Stomach (tissue), 9 donors: Measurements from ENCODE around the gene C1orf159. TPM values are rescaled to one million over a fixed set of nuclear protein-coding genes. Genes with fewer than 3 reads are reported as not detected.

Experiments
- DNase-seq, 2 donors: peaks; one replicate each; pipeline versions ENCODE4 v3.0.0 to v3.0.0-alpha.2; 2013 to 2019
- H3K27ac ChIP-seq, 5 donors: fragments of 200-600 bp in 4 of 5; sonication (generic) in 4 of 5; one replicate each; pipeline ENCODE4 v1.5.1; 2013 to 2019; ENCODE audit warnings: mild to moderate bottlenecking in 1 of 5, moderate library complexity in 1 of 5
- H3K27me3 ChIP-seq, 3 donors: fragments of 200-600 bp; sonication (generic); one replicate each; pipeline ENCODE4 v1.5.1; 2017 to 2019; ENCODE audit warnings: mixed run types in 1 of 3
- H3K36me3 ChIP-seq, 4 donors: fragments of 200-600 bp; sonication (generic); 1 replicate in 3 of 4; 2 replicates in 1 of 4; pipeline ENCODE4 v1.5.1; 2016 to 2019
- H3K4me1 ChIP-seq, 4 donors: fragments of 200-600 bp; sonication (generic); one replicate each; pipeline ENCODE4 v1.5.1; 2016 to 2019
- H3K4me3 ChIP-seq, 4 donors: fragments of 200-600 bp; sonication (generic) in 3 of 4; one replicate each; pipeline ENCODE4 v1.5.1; 2016 to 2019; ENCODE audit warnings: mild to moderate bottlenecking in 1 of 4
- H3K9me3 ChIP-seq, 4 donors: fragments of 200-600 bp; sonication (generic); one replicate each; pipeline ENCODE4 v1.5.1; 2016 to 2019
- CTCF ChIP-seq, 7 experiments: fragments of 450-650 bp in 4 of 7; fragments of 200-600 bp in 3 of 7; sonication (generic) in 3 of 7; IDR thresholded peaks; one replicate each; pipeline ENCODE4 v1.5.1; 2016 to 2019; ENCODE audit warnings: antibody characterized with exemption in 7 of 7, control low read depth in 2 of 7, mild to moderate bottlenecking in 1 of 7
- EP300 ChIP-seq: sonication (generic); formaldehyde crosslinking; IDR thresholded peaks from one replicate; pipeline ENCODE4 v1.6.1; 2017; ENCODE audit warnings: antibody characterized with exemption
- POLR2A ChIP-seq, 4 donors: fragments of 450-650 bp; IDR thresholded peaks; one replicate each; pipeline ENCODE4 v1.6.1; 2016; ENCODE audit warnings: antibody characterized with exemption in 4 of 4, control low read depth in 2 of 4, mild to moderate bottlenecking in 1 of 4, moderate library complexity in 1 of 4
- POLR2AphosphoS5 ChIP-seq, 3 donors: sonication (generic); formaldehyde crosslinking; IDR thresholded peaks; one replicate each; pipeline ENCODE4 v1.6.1; 2016; ENCODE audit warnings: antibody characterized with exemption in 3 of 3
- WGBS, 5 donors: extraction: QIAGEN DNeasy Blood & Tissue Kit in 3 of 5; methylation state at CpG; one replicate each; pipeline versions ENCODE4 v1.1.5 to v1.1.7; 2013 to 2018; 5-methylcytosine and 5-hydroxymethylcytosine counted together
- intact Hi-C: fragments of 100-400 bp; cut with DNase I; formaldehyde crosslinking; loops from one replicate; pipeline ENCODE4 v1.15.1; 2023; ENCODE audit warnings: low total_unique reads
- polyA plus RNA-seq, 3 donors: library from polyadenylated mRNA; stranded (reverse); fragments of 200-250 nt; gene quantifications; one replicate each; pipeline ENCODE4 v1.2.3, GENCODE V29; 2013
- total RNA-seq, 5 donors: library from RNA; depleted of rRNA; stranded (reverse); fragments of >200 nt; gene quantifications; one replicate each; pipeline versions ENCODE4 v1.1.0 to v1.2.3, GENCODE V29; 2014 to 2016
- donor health status: healthy with polysubstance abuse.
- donor health status: Bipolar disorder and iron deficiency.
- donor health status: healthy.

Gene C1orf159
- total and polyA plus RNA-seq, 8 donors, result 10.2 to 67.0 (median 18.5) TPM

GRCh38 chr1:1073743-1074587 lies 41.9 kb downstream of the C1orf159 start, which contains the start of gene RNF223:
RNF223 (minus strand) TSS chr1:1074306; CDS start chr1:1072566, 1,740 bp downstream.
- peak within 1 kb of the TSS; percentile 17 to 33 (median 30) for H3K4me3 ChIP-seq
- peak; percentile 89 to 94 for DNase-seq
- peak within 1 kb of the TSS; percentile 79 to 94 (median 80) for H3K27ac ChIP-seq
- no peaks in the 10 kb centered on the region for H3K36me3 ChIP-seq
- H3K27me3 ChIP-seq, result peaks cover 0 to 79% (median 22%) of the 10 kb centered on the region in 3 donors
- 29 to 53% (median 36%) methylated on average over 16 to 35 of the region's 35 CpGs for whole genome bisulfite sequencing, 5 donors
- peak in 2 of 3 donors; percentile 88 to 94 for TF ChIP-seq POLR2AphosphoS5 (IDR thresholded peaks at IDR 0.05)
- peak in 1 of 4 donors; percentile 62 for TF ChIP-seq POLR2A (IDR thresholded peaks at IDR 0.05)
- TF ChIP-seq CTCF (IDR thresholded peaks at IDR 0.05), result no peak
- peaks cover 11 to 41% (median 25%) of the 10 kb centered on the region in 4 donors for H3K4me1 ChIP-seq
- H3K9me3 ChIP-seq, result no peaks in the 10 kb centered on the region
- intact Hi-C loops, result no loop called here

GRCh38 chr1:1072849-1073742 lies 42.8 kb downstream of the C1orf159 start:
- TF ChIP-seq POLR2A (IDR thresholded peaks at IDR 0.05) (no peak), CTCF (IDR thresholded peaks at IDR 0.05) (no peak), POLR2AphosphoS5 (IDR thresholded peaks at IDR 0.05) (no peak), EP300 (no peak)
- Histone ChIP-seq H3K9me3 (no peaks in the 10 kb centered on the region), H3K36me3 (no peaks in the 10 kb centered on the region), H3K27me3 (peaks cover 3 to 84% (median 30%) of the 10 kb centered on the region in 3 donors), H3K27ac (peak overlapping the region; percentile 79 to 94 (median 80)), H3K4me3 (peak overlapping the region; percentile 17 to 33 (median 30)), H3K4me1 (peaks cover 18 to 50% (median 34%) of the 10 kb centered on the region in 4 donors)
- 47 to 73% (median 60%) methylated on average over 14 to 28 of the region's 28 CpGs for WGBS, 5 donors
- DNase-seq, result peak in 1 of 2 donors; percentile 46
- intact Hi-C loops, result no loop called here

- DNase-seq, result no peak
- TF ChIP-seq POLR2A (IDR thresholded peaks at IDR 0.05) (no peak), EP300 (no peak), POLR2AphosphoS5 (IDR thresholded peaks at IDR 0.05) (no peak), CTCF (IDR thresholded peaks at IDR 0.05) (no peak)
- WGBS, 5 donors, result 76 to 83% (median 81%) methylated on average over 18 to 21 of the region's 21 CpGs
- intact Hi-C loops, result no loop called here
- H3K4me3 ChIP-seq, result peak overlapping the region in 3 of 4 donors; percentile 29 to 33 (median 30)
- H3K27ac ChIP-seq, result peak overlapping the region; percentile 79 to 94 (median 80)
- no peaks in the 10 kb centered on the region for H3K36me3 ChIP-seq
- peaks cover 6 to 91% (median 36%) of the 10 kb centered on the region in 3 donors for H3K27me3 ChIP-seq
- peaks cover 19 to 55% (median 41%) of the 10 kb centered on the region in 4 donors for H3K4me1 ChIP-seq
- H3K9me3 ChIP-seq, result no peaks in the 10 kb centered on the region
These were observed 43.5 kb downstream of the C1orf159 start for GRCh38 chr1:1072299-1072848.
